PC-3 (cell line): ENCODE data around the gene AHCYL1. TPM values are rescaled to one million over a fixed set of nuclear protein-coding genes. Genes with fewer than 3 reads are reported as not detected.
"Not testable (repeated sequence)": the region's sequence is repeated elsewhere in the genome, so short reads cannot be mapped to it uniquely, and the experiment has no call there.

ENCODE experiments used
- ATAC-seq: fragments of 200-7000 bp; cut with Tn5 transposase; 2 replicates; pipeline ENCODE4 v1.9.1; 2020; ENCODE audit warnings: mild to moderate bottlenecking, moderate library complexity
- BruUV-seq: library from RNA; stranded (reverse); fragments of 400-500 nt; replicated peaks from 2 replicates; lab custom pipeline; 2021; lab: Mats Ljungman, UMichigan
- CTCF ChIA-PET: fragments of 300-600 bp; sonication (Branson Sonifier 250); formaldehyde crosslinking; loops from one replicate; lab custom pipeline; 2022; ENCODE audit warnings: antibody characterized with exemption; lab: Charles Lee
- POLR2A ChIA-PET: fragments of 300-600 bp; sonication (Branson Sonifier 250); formaldehyde crosslinking; loops from one replicate; lab custom pipeline; 2022; ENCODE audit warnings: antibody characterized with exemption; ENCODE audit not compliant: unreplicated experiment; lab: Charles Lee
- DNase-seq: peaks from one replicate; pipeline ENCODE4 v3.0.0-alpha.2; 2015
- H2AFZ ChIP-seq: fragments of 300-600 bp; sonication (generic); 2 replicates; pipeline ENCODE4 v1.6.0; 2016; ENCODE audit warnings: antibody characterized with exemption, low read length
- H3F3A ChIP-seq: fragments of 300-600 bp; sonication (generic); one replicate; pipeline ENCODE4 v1.6.0; 2017; ENCODE audit warnings: antibody characterized with exemption, low read length, control low read depth, mild to moderate bottlenecking; ENCODE audit not compliant: unreplicated experiment
- H3K27ac ChIP-seq: fragments of 300-600 bp; sonication (generic); 2 replicates; pipeline ENCODE4 v1.5.1; 2016; ENCODE audit warnings: mild to moderate bottlenecking, low read length
- H3K27me3 ChIP-seq: fragments of 300-600 bp; sonication (generic); 2 replicates; pipeline ENCODE4 v1.6.1; 2016; ENCODE audit warnings: low read length, mixed read lengths
- H3K36me3 ChIP-seq: fragments of 300-600 bp; sonication (generic); 2 replicates; pipeline ENCODE4 v1.6.1; 2016; ENCODE audit warnings: low read depth, mixed run types, low read length, mixed read lengths
- H3K4me1 ChIP-seq: fragments of 300-600 bp; sonication (generic); 2 replicates; pipeline ENCODE4 v1.5.1; 2016; ENCODE audit warnings: low read length; ENCODE audit not compliant: insufficient read depth
- H3K4me2 ChIP-seq: fragments of 300-600 bp; sonication (generic); 2 replicates; pipeline ENCODE4 v1.6.0; 2016; ENCODE audit warnings: low read length
- H3K4me3 ChIP-seq: fragments of 300-600 bp; sonication (generic); 2 replicates; pipeline ENCODE4 v1.5.1; 2016; ENCODE audit warnings: mild to moderate bottlenecking, low read length, mixed read lengths
- H3K79me2 ChIP-seq: fragments of 300-600 bp; sonication (generic); 2 replicates; pipeline ENCODE4 v1.6.1; 2017; ENCODE audit warnings: low read length, mixed read lengths
- H3K9ac ChIP-seq: fragments of 300-600 bp; sonication (generic); 2 replicates; pipeline ENCODE4 v1.6.0; 2016; ENCODE audit warnings: mild to moderate bottlenecking, low read length
- H3K9me2 ChIP-seq: fragments of 300-600 bp; sonication (generic); replicated peaks from 2 replicates; pipeline ENCODE4 v1.6.1; 2016; ENCODE audit warnings: mixed run types, low read length, mixed read lengths
- H3K9me3 ChIP-seq: fragments of 300-600 bp; sonication (generic); 2 replicates; pipeline ENCODE4 v1.6.1; 2016; ENCODE audit warnings: low read length, mixed read lengths
- H4K20me1 ChIP-seq: fragments of 300-600 bp; sonication (generic); 2 replicates; pipeline ENCODE4 v1.6.1; 2016; ENCODE audit warnings: low read length, mixed read lengths
- CTCF ChIP-seq: fragments of 300-600 bp; sonication (generic); conservative IDR thresholded peaks from 2 replicates; pipeline ENCODE4 v1.5.1; 2017; ENCODE audit warnings: antibody characterized with exemption, low read depth, mild to moderate bottlenecking, low read length
- EZH2 ChIP-seq: fragments of 300-600 bp; sonication (generic); IDR thresholded peaks from one replicate; pipeline ENCODE4 v1.6.1; 2017; ENCODE audit warnings: antibody characterized with exemption, mild to moderate bottlenecking, low read length; ENCODE audit not compliant: unreplicated experiment
- EZH2phosphoT487 ChIP-seq: fragments of 300-600 bp; sonication (generic); IDR thresholded peaks from 2 replicates; pipeline ENCODE4 v1.6.1; 2018; ENCODE audit warnings: mild to moderate bottlenecking, antibody characterized with exemption, low read length, borderline replicate concordance
- intact Hi-C: fragments of 100-400 bp; cut with micrococcal nuclease; formaldehyde crosslinking; loops from 2 replicates; pipeline ENCODE4 v1.9.0; 2023
- total RNA-seq: library from RNA; depleted of rRNA; stranded (reverse); fragments of >200 nt; gene quantifications from 2 replicates; pipeline ENCODE4 v1.2.3, GENCODE V29; 2014

The AHCYL1 gene
- total RNA-seq, 1 experiment from 2014 or later: 35.8 TPM

GRCh38 chr1:110024613-110025012 lies 40.0 kb downstream of the AHCYL1 start:
- ATAC-seq (no peak), DNase-seq (no peak)
- no TSS peak for BruUV-seq
- POLR2A ChIA-PET: no interaction called here
- no peak overlapping the region for H3K4me2 ChIP-seq
- no peaks in the 10 kb centered on the region for H3K27me3 ChIP-seq
- peaks cover 6% of the 10 kb centered on the region; the same call in 1 of the 2 replicates for H3K4me1 ChIP-seq
- CTCF ChIA-PET: interaction anchor here (0.5 kb wide), 1 partner anchor 42 kb away, joined by 6 read pairs; no protein-coding TSS in a partner anchor
- peaks cover 44% of the 10 kb centered on the region for H3K36me3 ChIP-seq
- no peak overlapping the region for H3K27ac ChIP-seq
- intact Hi-C loops: no loop called here
- no peak overlapping the region for H3K9ac ChIP-seq
- TF ChIP-seq EZH2: no peak
- TF ChIP-seq CTCF: no peak
- TF ChIP-seq EZH2phosphoT487: no peak
- no peaks in the 10 kb centered on the region for H3K79me2 ChIP-seq
- H3K9me3 ChIP-seq: no peaks in the 10 kb centered on the region
- H3F3A ChIP-seq: no peaks in the 10 kb centered on the region
- no peaks in the 10 kb centered on the region for H3K9me2 ChIP-seq
- no peaks in the 10 kb centered on the region for H4K20me1 ChIP-seq
- H2AFZ ChIP-seq: no peak overlapping the region
- no peak overlapping the region for H3K4me3 ChIP-seq

- DNase-seq, H3K27ac ChIP-seq, H3K27me3 ChIP-seq, ATAC-seq, H3K9ac ChIP-seq, intact Hi-C loops, H3F3A ChIP-seq, H3K36me3 ChIP-seq, H3K4me2 ChIP-seq, POLR2A ChIA-PET, H3K9me2 ChIP-seq, H3K4me3 ChIP-seq, H4K20me1 ChIP-seq, H2AFZ ChIP-seq, H3K9me3 ChIP-seq, BruUV-seq: not testable (repeated sequence)
- Histone ChIP-seq H3K79me2 (peaks cover 13% of the 10 kb centered on the region), H3K4me1 (peaks cover 18% of the 10 kb centered on the region)
- CTCF ChIA-PET: interaction anchor here (0.6 kb wide), 1 partner anchor 138 kb away, joined by 3 read pairs; no protein-coding TSS in a partner anchor
Observed at GRCh38 chr1:110030687-110031086, 46.1 kb downstream of the AHCYL1 start.

- DNase-seq (no peak), ATAC-seq (no peak)
- H3K9me3 ChIP-seq: no peaks in the 10 kb centered on the region
- TF ChIP-seq EZH2: no peak
- TF ChIP-seq EZH2phosphoT487: no peak
- TF ChIP-seq CTCF: no peak
- no peaks in the 10 kb centered on the region for H3K27me3 ChIP-seq
- H2AFZ ChIP-seq: no peak overlapping the region
- H3K4me2 ChIP-seq: no peak overlapping the region
- POLR2A ChIA-PET: no interaction called here
- H3K27ac ChIP-seq: no peak overlapping the region
- peaks cover 28% of the 10 kb centered on the region for H3K79me2 ChIP-seq
- BruUV-seq: no TSS peak
- no peaks in the 10 kb centered on the region for H3K9me2 ChIP-seq
- H4K20me1 ChIP-seq: 0 out of 2 replicates have a peak, but pooled peaks cover 5% of the 10 kb centered on the region
- CTCF ChIA-PET: no interaction called here
- H3F3A ChIP-seq: no peaks in the 10 kb centered on the region
- H3K4me3 ChIP-seq: no peak overlapping the region
- peaks cover 3% of the 10 kb centered on the region; the same call in 1 of the 2 replicates for H3K36me3 ChIP-seq
- no peak overlapping the region for H3K9ac ChIP-seq
- intact Hi-C loops: no loop called here
- peaks cover 21% of the 10 kb centered on the region for H3K4me1 ChIP-seq
Observed at GRCh38 chr1:110032327-110032726, 47.8 kb downstream of the AHCYL1 start.
